ENCODE data around the gene PLK1.
A peak's percentile ranks its signal among the peaks of the same experiment; 100 is the strongest.

PLK1 gene

DNA sequence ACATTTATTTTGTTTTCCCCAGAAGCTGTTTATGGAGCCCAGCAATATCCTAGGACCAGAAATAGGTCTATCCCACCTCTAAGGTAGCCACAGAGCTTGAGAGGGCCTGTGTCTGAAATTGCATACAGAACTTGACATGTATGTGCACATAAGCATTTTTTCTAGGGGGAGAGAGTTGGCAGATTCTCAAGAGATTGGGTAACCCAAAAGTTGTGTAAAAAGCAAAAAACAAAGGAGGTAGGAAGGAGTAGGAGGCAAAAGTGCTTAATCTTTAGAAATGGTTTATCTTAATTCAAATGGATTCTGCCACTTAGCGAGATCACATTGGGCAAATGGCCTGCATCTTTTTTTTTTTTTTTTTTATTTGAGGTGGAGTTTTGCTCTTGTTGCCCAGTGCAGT lies 3.5 kb downstream of the PLK1 start:
- Histone ChIP-seq H3K4me3 (ENCODE audit: low read depth, low read length) (no peak overlapping the region), H3K27me3 (ENCODE audit: control insufficient read depth, insufficient read depth, low read length) (no peaks in the 10 kb centered on the region), H3K4me1 (ENCODE audit: control insufficient read depth, insufficient read depth, low read length) (peaks cover 14% of the 10 kb centered on the region), H3K36me3 (ENCODE audit: control insufficient read depth, insufficient read depth, low read length) (peaks cover 76% of the 10 kb centered on the region), H3K9me3 (ENCODE audit: control insufficient read depth, insufficient read depth, low read depth, low read length) (no peaks in the 10 kb centered on the region), H3K27ac (ENCODE audit: low read depth, low read length) (no peak overlapping the region), H3K9ac (ENCODE audit: low read length) (no peak overlapping the region)

DNA sequence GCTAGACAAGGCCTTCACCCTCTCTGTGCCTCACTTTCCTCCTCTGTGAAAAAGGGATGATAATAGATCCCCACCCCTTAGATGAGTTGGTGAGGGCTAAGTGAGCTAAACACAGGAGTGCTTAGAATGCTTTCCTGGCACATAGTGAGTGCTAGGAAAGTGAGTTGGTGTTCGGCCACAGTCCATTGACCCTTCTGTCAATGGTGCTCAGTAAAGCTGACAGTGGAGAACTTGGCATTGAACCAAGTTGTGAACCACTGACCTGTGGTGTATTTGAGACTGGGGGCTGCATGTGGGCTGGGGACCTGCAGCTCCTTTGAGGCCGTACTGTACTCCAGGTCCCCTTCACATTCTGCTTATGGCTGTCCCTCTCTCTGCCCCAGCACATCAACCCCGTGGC lies 4.8 kb downstream of the PLK1 start:
- peak overlapping the region; percentile 30 for H3K9ac ChIP-seq (ENCODE audit: low read length)
- H3K36me3 ChIP-seq (ENCODE audit: control insufficient read depth, insufficient read depth, low read length), result peaks cover 89% of the 10 kb centered on the region

DNA sequence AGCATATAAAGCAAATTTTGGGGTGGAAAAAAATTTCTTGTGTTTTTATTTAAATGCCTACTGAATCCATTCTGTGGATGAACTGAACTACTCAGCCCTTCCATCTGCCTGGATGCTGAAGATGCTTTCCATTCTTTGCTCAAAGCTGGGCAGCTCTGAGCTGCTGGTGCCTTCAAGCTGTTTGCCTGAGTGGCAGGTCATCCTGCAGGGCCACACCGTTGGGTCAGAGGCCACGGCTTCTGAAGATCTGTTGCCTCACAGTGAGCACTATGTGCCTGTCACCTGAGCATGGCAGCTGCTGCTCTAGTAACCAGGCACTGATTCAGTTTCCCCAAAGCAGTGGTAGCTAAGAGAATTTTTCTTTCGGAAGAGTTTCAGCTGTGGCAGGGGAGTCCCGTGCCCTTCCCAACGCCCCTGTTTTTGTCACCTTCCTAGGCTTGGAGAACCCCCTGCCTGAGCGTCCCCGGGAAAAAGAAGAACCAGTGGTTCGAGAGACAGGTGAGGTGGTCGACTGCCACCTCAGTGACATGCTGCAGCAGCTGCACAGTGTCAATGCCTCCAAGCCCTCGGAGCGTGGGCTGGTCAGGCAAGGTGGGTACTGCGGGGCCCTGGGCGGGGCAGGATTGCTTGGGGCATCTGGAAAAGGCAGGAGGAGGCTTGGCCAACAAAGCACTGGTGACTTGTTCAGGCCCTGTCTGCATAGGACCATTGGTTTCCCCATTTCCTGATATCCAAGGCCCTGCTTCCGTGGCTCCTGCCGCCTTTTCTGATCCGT lies 8.5 kb downstream of the PLK1 start:
- H3K4me1 ChIP-seq (ENCODE audit: control insufficient read depth, insufficient read depth, low read length), result no peaks in the 10 kb centered on the region
- no peaks in the 10 kb centered on the region for H3K27me3 ChIP-seq (ENCODE audit: control insufficient read depth, insufficient read depth, low read length)
- no peak overlapping the region for H3K27ac ChIP-seq (ENCODE audit: low read depth, low read length)
- peaks cover 97% of the 10 kb centered on the region for H3K36me3 ChIP-seq (ENCODE audit: control insufficient read depth, insufficient read depth, low read length)
- H3K9me3 ChIP-seq (ENCODE audit: control insufficient read depth, insufficient read depth, low read depth, low read length), result no peaks in the 10 kb centered on the region
- no peak overlapping the region for H3K9ac ChIP-seq (ENCODE audit: low read length)
- no peak overlapping the region for H3K4me3 ChIP-seq (ENCODE audit: low read depth, low read length)

More for the DNA sequence above, 4.8 kb downstream of the PLK1 start:
- H3K27me3 ChIP-seq (ENCODE audit: control insufficient read depth, insufficient read depth, low read length), result no peaks in the 10 kb centered on the region
- H3K4me3 ChIP-seq (ENCODE audit: low read depth, low read length), result no peak overlapping the region
- peaks cover 10% of the 10 kb centered on the region for H3K4me1 ChIP-seq (ENCODE audit: control insufficient read depth, insufficient read depth, low read length)
- no peaks in the 10 kb centered on the region for H3K9me3 ChIP-seq (ENCODE audit: control insufficient read depth, insufficient read depth, low read depth, low read length)
- H3K27ac ChIP-seq (ENCODE audit: low read depth, low read length), result no peak overlapping the region

DNA sequence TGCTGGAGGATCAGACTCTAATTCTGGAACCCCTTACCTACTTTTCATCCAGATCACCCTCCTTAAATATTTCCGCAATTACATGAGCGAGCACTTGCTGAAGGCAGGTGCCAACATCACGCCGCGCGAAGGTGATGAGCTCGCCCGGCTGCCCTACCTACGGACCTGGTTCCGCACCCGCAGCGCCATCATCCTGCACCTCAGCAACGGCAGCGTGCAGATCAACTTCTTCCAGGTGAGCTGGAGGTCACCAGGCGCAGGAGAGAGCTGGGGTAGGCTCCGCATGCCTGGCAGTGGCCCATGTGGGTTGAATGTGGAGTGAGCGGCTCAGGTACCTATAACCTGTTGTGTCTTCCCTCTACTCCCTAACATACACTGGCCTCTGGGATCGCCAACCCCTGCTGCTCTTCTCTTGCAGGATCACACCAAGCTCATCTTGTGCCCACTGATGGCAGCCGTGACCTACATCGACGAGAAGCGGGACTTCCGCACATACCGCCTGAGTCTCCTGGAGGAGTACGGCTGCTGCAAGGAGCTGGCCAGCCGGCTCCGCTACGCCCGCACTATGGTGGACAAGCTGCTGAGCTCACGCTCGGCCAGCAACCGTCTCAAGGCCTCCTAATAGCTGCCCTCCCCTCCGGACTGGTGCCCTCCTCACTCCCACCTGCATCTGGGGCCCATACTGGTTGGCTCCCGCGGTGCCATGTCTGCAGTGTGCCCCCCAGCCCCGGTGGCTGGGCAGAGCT lies 10.9 kb downstream of the PLK1 start:
- peaks cover 6% of the 10 kb centered on the region; the same call in 1 of the 2 replicates for H3K4me1 ChIP-seq (ENCODE audit: control insufficient read depth, insufficient read depth, low read length)
- no peaks in the 10 kb centered on the region for H3K9me3 ChIP-seq (ENCODE audit: control insufficient read depth, insufficient read depth, low read depth, low read length)
- no peak overlapping the region for H3K9ac ChIP-seq (ENCODE audit: low read length)
- H3K27ac ChIP-seq (ENCODE audit: low read depth, low read length), result no peak overlapping the region
- H3K36me3 ChIP-seq (ENCODE audit: control insufficient read depth, insufficient read depth, low read length), result peaks cover 73% of the 10 kb centered on the region
- no peak overlapping the region for H3K4me3 ChIP-seq (ENCODE audit: low read depth, low read length)
- H3K27me3 ChIP-seq (ENCODE audit: control insufficient read depth, insufficient read depth, low read length), result no peaks in the 10 kb centered on the region

DNA sequence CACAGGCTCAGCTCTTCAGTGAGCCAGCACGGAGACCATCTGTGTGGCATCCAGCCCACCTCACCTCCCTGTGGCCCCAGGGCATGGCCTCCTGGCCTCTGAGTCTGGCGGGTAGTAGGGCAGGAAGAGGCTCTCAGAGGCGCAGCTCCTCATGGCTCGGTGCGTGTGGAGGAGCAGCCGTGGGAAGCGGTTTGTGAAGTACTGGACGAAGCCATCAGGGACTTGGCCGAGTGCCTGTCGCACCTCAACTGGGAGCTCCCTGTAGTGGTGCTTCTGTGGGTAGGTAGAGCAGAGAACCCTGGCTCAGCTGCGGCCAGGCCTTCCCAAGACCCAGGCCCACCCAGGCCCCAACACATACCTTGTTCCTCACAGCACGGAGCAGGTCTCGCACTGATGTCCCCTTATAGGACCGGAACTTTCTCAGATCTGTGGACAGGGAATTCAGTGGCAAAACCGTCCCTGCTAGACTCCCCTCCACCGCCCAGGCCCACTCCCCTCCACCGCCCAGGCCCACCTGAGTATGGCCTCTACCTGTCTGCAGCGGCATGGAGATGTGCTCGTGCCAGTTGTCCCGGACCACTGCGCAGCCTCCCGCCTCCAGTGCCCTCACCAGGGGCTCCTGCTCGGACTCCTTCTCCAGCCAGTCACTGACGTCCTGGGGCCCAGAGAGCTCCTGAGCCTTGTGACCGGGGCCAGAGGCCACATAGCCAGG lies 12.2 kb downstream of the PLK1 start:
- H3K4me1 ChIP-seq (ENCODE audit: control insufficient read depth, insufficient read depth, low read length), result peaks cover 6% of the 10 kb centered on the region; the same call in 1 of the 2 replicates
- no peaks in the 10 kb centered on the region for H3K27me3 ChIP-seq (ENCODE audit: control insufficient read depth, insufficient read depth, low read length)
- no peaks in the 10 kb centered on the region for H3K9me3 ChIP-seq (ENCODE audit: control insufficient read depth, insufficient read depth, low read depth, low read length)
- no peak overlapping the region for H3K4me3 ChIP-seq (ENCODE audit: low read depth, low read length)
- no peak overlapping the region for H3K9ac ChIP-seq (ENCODE audit: low read length)
- H3K27ac ChIP-seq (ENCODE audit: low read depth, low read length), result no peak overlapping the region
- peaks cover 62% of the 10 kb centered on the region for H3K36me3 ChIP-seq (ENCODE audit: control insufficient read depth, insufficient read depth, low read length)

- Histone ChIP-seq H3K9me3 (ENCODE audit: control insufficient read depth, insufficient read depth, low read depth, low read length) (no peaks in the 10 kb centered on the region), H3K27me3 (ENCODE audit: control insufficient read depth, insufficient read depth, low read length) (no peaks in the 10 kb centered on the region), H3K9ac (ENCODE audit: low read length) (no peak overlapping the region), H3K27ac (ENCODE audit: low read depth, low read length) (no peak overlapping the region), H3K4me1 (ENCODE audit: control insufficient read depth, insufficient read depth, low read length) (peaks cover 6% of the 10 kb centered on the region; the same call in 1 of the 2 replicates), H3K4me3 (ENCODE audit: low read depth, low read length) (no peak overlapping the region), H3K36me3 (ENCODE audit: control insufficient read depth, insufficient read depth, low read length) (peaks cover 54% of the 10 kb centered on the region)
These were observed 12.9 kb downstream of the PLK1 start for GRCh38 chr16:23691483-23692189.

- peaks cover 6% of the 10 kb centered on the region; the same call in 1 of the 2 replicates for H3K4me1 ChIP-seq (ENCODE audit: control insufficient read depth, insufficient read depth, low read length)
- H3K9ac ChIP-seq (ENCODE audit: low read length), result no peak overlapping the region
- H3K27ac ChIP-seq (ENCODE audit: low read depth, low read length), result no peak overlapping the region
- H3K36me3 ChIP-seq (ENCODE audit: control insufficient read depth, insufficient read depth, low read length), result peaks cover 48% of the 10 kb centered on the region
- no peak overlapping the region for H3K4me3 ChIP-seq (ENCODE audit: low read depth, low read length)
- no peaks in the 10 kb centered on the region for H3K27me3 ChIP-seq (ENCODE audit: control insufficient read depth, insufficient read depth, low read length)
- H3K9me3 ChIP-seq (ENCODE audit: control insufficient read depth, insufficient read depth, low read depth, low read length), result no peaks in the 10 kb centered on the region
These were observed 13.6 kb downstream of the PLK1 start for GRCh38 chr16:23692190-23692837.

- no peak overlapping the region for H3K27ac ChIP-seq (ENCODE audit: low read depth, low read length)
- no peaks in the 10 kb centered on the region for H3K27me3 ChIP-seq (ENCODE audit: control insufficient read depth, insufficient read depth, low read length)
- no peaks in the 10 kb centered on the region for H3K9me3 ChIP-seq (ENCODE audit: control insufficient read depth, insufficient read depth, low read depth, low read length)
- H3K4me3 ChIP-seq (ENCODE audit: low read depth, low read length), result peak overlapping the region; percentile 58
- H3K4me1 ChIP-seq (ENCODE audit: control insufficient read depth, insufficient read depth, low read length), result peaks cover 6% of the 10 kb centered on the region; the same call in 1 of the 2 replicates
- peaks cover 28% of the 10 kb centered on the region for H3K36me3 ChIP-seq (ENCODE audit: control insufficient read depth, insufficient read depth, low read length)
- H3K9ac ChIP-seq (ENCODE audit: low read length), result peak overlapping the region; percentile 20
These were observed 15.6 kb downstream of the PLK1 start for GRCh38 chr16:23694265-23694643.

- peaks cover 6% of the 10 kb centered on the region; the same call in 1 of the 2 replicates for H3K4me1 ChIP-seq (ENCODE audit: control insufficient read depth, insufficient read depth, low read length)
- peak overlapping the region; percentile 58 for H3K4me3 ChIP-seq (ENCODE audit: low read depth, low read length)
- peak overlapping the region; percentile 29 for H3K9ac ChIP-seq (ENCODE audit: low read length)
- H3K9me3 ChIP-seq (ENCODE audit: control insufficient read depth, insufficient read depth, low read depth, low read length), result no peaks in the 10 kb centered on the region
- no peaks in the 10 kb centered on the region for H3K27me3 ChIP-seq (ENCODE audit: control insufficient read depth, insufficient read depth, low read length)
- H3K27ac ChIP-seq (ENCODE audit: low read depth, low read length), result no peak overlapping the region
- H3K36me3 ChIP-seq (ENCODE audit: control insufficient read depth, insufficient read depth, low read length), result peaks cover 23% of the 10 kb centered on the region
These were observed 16.1 kb downstream of the PLK1 start for GRCh38 chr16:23694644-23695373.

DNA sequence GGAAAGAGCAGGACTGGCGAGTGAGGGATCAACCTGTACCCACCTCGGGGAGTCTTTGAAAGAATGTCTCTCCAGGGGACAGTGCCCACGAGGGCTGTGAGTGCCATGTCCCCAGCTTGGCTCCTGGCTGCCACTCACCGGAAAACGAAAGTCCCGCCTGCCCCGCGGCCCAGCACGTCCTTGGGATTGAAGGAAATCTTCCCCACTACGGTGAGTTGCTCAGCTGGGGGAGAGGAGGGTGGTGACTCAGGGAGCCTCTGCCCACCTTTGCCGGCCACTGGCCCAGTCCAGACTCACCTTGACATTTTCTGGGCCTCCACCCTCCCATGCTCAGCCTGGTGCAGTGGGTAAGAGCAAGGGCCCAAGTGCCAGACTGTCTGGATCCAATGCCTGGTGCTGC lies 17.1 kb downstream of the PLK1 start:
- no peak overlapping the region for H3K27ac ChIP-seq (ENCODE audit: low read depth, low read length)
- no peak overlapping the region for H3K4me3 ChIP-seq (ENCODE audit: low read depth, low read length)

More for the DNA sequence above, 17.1 kb downstream of the PLK1 start:
- H3K9me3 ChIP-seq (ENCODE audit: control insufficient read depth, insufficient read depth, low read depth, low read length), result no peaks in the 10 kb centered on the region
- H3K4me1 ChIP-seq (ENCODE audit: control insufficient read depth, insufficient read depth, low read length), result peaks cover 8% of the 10 kb centered on the region
- peaks cover 13% of the 10 kb centered on the region for H3K36me3 ChIP-seq (ENCODE audit: control insufficient read depth, insufficient read depth, low read length)
- no peak overlapping the region for H3K9ac ChIP-seq (ENCODE audit: low read length)
- no peaks in the 10 kb centered on the region for H3K27me3 ChIP-seq (ENCODE audit: control insufficient read depth, insufficient read depth, low read length)
